ENCODE data around the gene P4HA2. TPM values are rescaled to one million over a fixed set of nuclear protein-coding genes. Genes with fewer than 3 reads are reported as not detected.

The P4HA2 gene
- total RNA-seq, 1 experiment from 2014 or later, result 25.1 TPM

DNA sequence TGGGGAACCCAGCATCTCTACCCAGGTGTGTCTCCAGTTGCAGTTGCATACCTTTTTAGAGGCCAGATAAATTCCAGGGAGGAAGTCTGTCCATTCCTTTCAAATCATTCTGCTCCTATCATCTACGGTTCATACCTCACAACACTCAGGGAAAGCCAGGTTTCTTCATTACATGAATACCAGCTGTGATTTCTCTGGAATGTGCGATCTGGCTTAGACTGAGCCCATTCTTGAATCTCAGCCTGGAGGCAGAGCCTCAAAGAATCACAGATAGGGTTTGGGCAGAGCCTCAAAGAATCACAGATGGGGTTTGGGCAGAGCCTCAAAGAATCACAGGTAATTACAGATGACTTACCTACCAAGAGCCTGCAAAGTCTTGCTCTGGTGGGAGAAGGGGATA is 7.2 kb downstream of the P4HA2 start:
- in situ Hi-C loops (cut with HindIII; ENCODE audit: low pct_unique_long_range_greater_than_20kb, low sequenced_read_pairs), result no loop called here
- no TSS peak for BruUV-seq (replicated peaks)
- Histone ChIP-seq H3K4me1 (ENCODE audit: control insufficient read depth, insufficient read depth, low read length) (no peaks in the 10 kb centered on the region), H3K27me3 (ENCODE audit: control insufficient read depth, insufficient read depth, low read length) (no peaks in the 10 kb centered on the region), H3K36me3 (ENCODE audit: control insufficient read depth, insufficient read depth, low read length) (no peaks in the 10 kb centered on the region), H3K9me3 (ENCODE audit: control insufficient read depth, insufficient read depth, low read depth, low read length) (no peaks in the 10 kb centered on the region), H3K27ac (ENCODE audit: low read length) (no peak overlapping the region), H3K4me3 (ENCODE audit: low read depth in 2 of 2, low read length in 2 of 2) (no peak overlapping the region)
- DNase-seq (ENCODE audit: low read depth, low spot score), result no peak
- intact Hi-C loops (cut with micrococcal nuclease; ENCODE audit: unreplicated experiment), result no loop called here
- ChIA-PET CTCF (no interaction called here), POLR2A (no interaction called here)
- TF ChIP-seq TCF7L2 (IDR thresholded peaks at IDR 0.05; ENCODE audit: low read depth, low read length) (no peak), SIN3A (IDR thresholded peaks at IDR 0.05; ENCODE audit: borderline replicate concordance, insufficient read depth, low read depth, low read length) (no peak), POLR2AphosphoS5 (IDR thresholded peaks at IDR 0.05; ENCODE audit: low read depth, low read length) (no peak)
- TF ChIP-seq, protein P1, sequence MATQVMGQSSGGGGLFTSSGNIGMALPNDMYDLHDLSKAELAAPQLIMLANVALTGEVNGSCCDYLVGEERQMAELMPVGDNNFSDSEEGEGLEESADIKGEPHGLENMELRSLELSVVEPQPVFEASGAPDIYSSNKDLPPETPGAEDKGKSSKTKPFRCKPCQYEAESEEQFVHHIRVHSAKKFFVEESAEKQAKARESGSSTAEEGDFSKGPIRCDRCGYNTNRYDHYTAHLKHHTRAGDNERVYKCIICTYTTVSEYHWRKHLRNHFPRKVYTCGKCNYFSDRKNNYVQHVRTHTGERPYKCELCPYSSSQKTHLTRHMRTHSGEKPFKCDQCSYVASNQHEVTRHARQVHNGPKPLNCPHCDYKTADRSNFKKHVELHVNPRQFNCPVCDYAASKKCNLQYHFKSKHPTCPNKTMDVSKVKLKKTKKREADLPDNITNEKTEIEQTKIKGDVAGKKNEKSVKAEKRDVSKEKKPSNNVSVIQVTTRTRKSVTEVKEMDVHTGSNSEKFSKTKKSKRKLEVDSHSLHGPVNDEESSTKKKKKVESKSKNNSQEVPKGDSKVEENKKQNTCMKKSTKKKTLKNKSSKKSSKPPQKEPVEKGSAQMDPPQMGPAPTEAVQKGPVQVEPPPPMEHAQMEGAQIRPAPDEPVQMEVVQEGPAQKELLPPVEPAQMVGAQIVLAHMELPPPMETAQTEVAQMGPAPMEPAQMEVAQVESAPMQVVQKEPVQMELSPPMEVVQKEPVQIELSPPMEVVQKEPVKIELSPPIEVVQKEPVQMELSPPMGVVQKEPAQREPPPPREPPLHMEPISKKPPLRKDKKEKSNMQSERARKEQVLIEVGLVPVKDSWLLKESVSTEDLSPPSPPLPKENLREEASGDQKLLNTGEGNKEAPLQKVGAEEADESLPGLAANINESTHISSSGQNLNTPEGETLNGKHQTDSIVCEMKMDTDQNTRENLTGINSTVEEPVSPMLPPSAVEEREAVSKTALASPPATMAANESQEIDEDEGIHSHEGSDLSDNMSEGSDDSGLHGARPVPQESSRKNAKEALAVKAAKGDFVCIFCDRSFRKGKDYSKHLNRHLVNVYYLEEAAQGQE (IDR thresholded peaks at IDR 0.05; ENCODE audit: insufficient read depth in 1 of 2, low read depth in 2 of 2, low read length in 1 of 2), result no peak
- TF ChIP-seq, protein P2, sequence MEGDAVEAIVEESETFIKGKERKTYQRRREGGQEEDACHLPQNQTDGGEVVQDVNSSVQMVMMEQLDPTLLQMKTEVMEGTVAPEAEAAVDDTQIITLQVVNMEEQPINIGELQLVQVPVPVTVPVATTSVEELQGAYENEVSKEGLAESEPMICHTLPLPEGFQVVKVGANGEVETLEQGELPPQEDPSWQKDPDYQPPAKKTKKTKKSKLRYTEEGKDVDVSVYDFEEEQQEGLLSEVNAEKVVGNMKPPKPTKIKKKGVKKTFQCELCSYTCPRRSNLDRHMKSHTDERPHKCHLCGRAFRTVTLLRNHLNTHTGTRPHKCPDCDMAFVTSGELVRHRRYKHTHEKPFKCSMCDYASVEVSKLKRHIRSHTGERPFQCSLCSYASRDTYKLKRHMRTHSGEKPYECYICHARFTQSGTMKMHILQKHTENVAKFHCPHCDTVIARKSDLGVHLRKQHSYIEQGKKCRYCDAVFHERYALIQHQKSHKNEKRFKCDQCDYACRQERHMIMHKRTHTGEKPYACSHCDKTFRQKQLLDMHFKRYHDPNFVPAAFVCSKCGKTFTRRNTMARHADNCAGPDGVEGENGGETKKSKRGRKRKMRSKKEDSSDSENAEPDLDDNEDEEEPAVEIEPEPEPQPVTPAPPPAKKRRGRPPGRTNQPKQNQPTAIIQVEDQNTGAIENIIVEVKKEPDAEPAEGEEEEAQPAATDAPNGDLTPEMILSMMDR (IDR thresholded peaks at IDR 0.05), result no peak
- ATAC-seq, result no peak

DNA sequence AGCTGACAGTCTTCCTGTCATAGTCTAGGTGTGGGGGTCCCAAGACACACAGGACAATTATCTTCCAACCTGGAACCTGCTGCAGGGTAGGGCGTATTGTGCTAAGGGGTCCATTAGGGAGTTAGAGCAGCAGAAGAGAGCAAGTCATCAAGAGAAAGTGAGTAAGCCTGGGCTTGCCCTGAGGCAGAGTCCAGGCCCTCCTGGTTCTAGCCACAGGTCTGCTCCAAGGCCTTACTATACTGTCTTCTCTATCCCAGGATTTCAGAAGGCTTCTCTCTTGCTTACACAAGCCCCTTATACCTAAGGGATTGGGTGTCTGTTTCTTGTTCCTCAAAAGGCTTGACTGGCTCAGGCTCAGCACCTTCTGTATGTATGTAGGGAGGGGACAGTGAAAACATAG is 7.7 kb downstream of the P4HA2 start:
- Histone ChIP-seq H3K9me3 (ENCODE audit: control insufficient read depth, insufficient read depth, low read depth, low read length) (no peaks in the 10 kb centered on the region), H3K27me3 (ENCODE audit: control insufficient read depth, insufficient read depth, low read length) (no peaks in the 10 kb centered on the region), H3K4me3 (ENCODE audit: low read depth in 2 of 2, low read length in 2 of 2) (no peak overlapping the region), H3K27ac (ENCODE audit: low read length) (no peak overlapping the region), H3K36me3 (ENCODE audit: control insufficient read depth, insufficient read depth, low read length) (no peaks in the 10 kb centered on the region), H3K4me1 (ENCODE audit: control insufficient read depth, insufficient read depth, low read length) (no peaks in the 10 kb centered on the region)
- ATAC-seq (no peak), DNase-seq (ENCODE audit: low read depth, low spot score) (no peak)
- POLR2A ChIA-PET, result no interaction called here
- no peak for TF ChIP-seq TCF7L2 (IDR thresholded peaks at IDR 0.05; ENCODE audit: low read depth, low read length)
- TF ChIP-seq, protein P2 (IDR thresholded peaks at IDR 0.05), result no peak
- TF ChIP-seq, protein P1 (IDR thresholded peaks at IDR 0.05; ENCODE audit: insufficient read depth in 1 of 2, low read depth in 2 of 2, low read length in 1 of 2), result no peak
- BruUV-seq (replicated peaks), result no TSS peak
- in situ Hi-C loops (cut with HindIII; ENCODE audit: low pct_unique_long_range_greater_than_20kb, low sequenced_read_pairs), result no loop called here
- intact Hi-C loops (cut with micrococcal nuclease; ENCODE audit: unreplicated experiment), result no loop called here
- CTCF ChIA-PET, result no interaction called here

All from Panc1 (cell line).